HepG2 (cell line): Measurements from ENCODE around the gene HPS4. TPM values are rescaled to one million over a fixed set of nuclear protein-coding genes. Genes with fewer than 3 reads are reported as not detected.

ENCODE experiments used
- ATAC-seq: fragments of 200-7000 bp; cut with Tn5 transposase; 3 replicates; pipeline ENCODE4 v1.9.1; 2020; ENCODE audit warnings: mild to moderate bottlenecking, moderate library complexity
- BruUV-seq: library from RNA; stranded (reverse); fragments of 400-500 nt; replicated peaks from 2 replicates; lab custom pipeline; 2021; lab: Mats Ljungman, UMichigan
- CTCF ChIA-PET: fragments of 300-600 bp; formaldehyde crosslinking; extraction: SDS; loops from one replicate; lab custom pipeline; 2021; ENCODE audit warnings: low total read pairs, inconsistent platforms, low intra/inter-chr PET ratio; lab: Yijun Ruan, JAX
- POLR2A ChIA-PET: fragments of 350-600 bp; sonication (Branson Sonifier 250); formaldehyde crosslinking; loops from one replicate; lab custom pipeline; 2020; ENCODE audit warnings: antibody characterized with exemption, inconsistent platforms; lab: Yijun Ruan, JAX
- DNase-seq: peaks from one replicate; pipeline ENCODE4 v3.0.0-alpha.2; 2015; ENCODE audit warnings: low spot score
- FAIRE-seq: peaks from 3 replicates; lab custom pipeline; 2011; peaks lifted over from hg19 to GRCh38; lab: Jason Lieb, UNC
- H2AFZ ChIP-seq: one replicate; pipeline ENCODE4 v1.6.1; 2011; ENCODE audit warnings: low read length, inconsistent platforms
- H3K27ac ChIP-seq: fragments of 300-600 bp; 3 replicates; pipeline ENCODE4 v1.8.0; 2011; ENCODE audit warnings: mixed run types, mild to moderate bottlenecking, mixed read lengths, low read length, inconsistent platforms; ENCODE audit not compliant: insufficient read depth; ENCODE audit errors: extremely low read length
- H3K27me3 ChIP-seq, 2 experiments: fragments of 200-600 bp in 1 of 2; 2 replicates in 1 of 2; 3 replicates in 1 of 2; pipeline versions ENCODE4 v1.6.0 to v1.8.0; 2011; ENCODE audit warnings: low read length in 2 of 2, mild to moderate bottlenecking in 2 of 2, moderate library complexity in 2 of 2, inconsistent platforms in 1 of 2; ENCODE audit not compliant: insufficient read depth in 2 of 2, control insufficient read depth in 1 of 2
- H3K36me3 ChIP-seq, 2 experiments: fragments of 200-600 bp in 1 of 2; replicated peaks in 1 of 2; 2 replicates in 1 of 2; 3 replicates in 1 of 2; pipeline versions ENCODE4 v1.5.1 to v1.8.0; 2011; ENCODE audit warnings: low read length in 2 of 2, inconsistent platforms in 1 of 2; ENCODE audit not compliant: insufficient read depth in 2 of 2, control insufficient read depth in 1 of 2
- H3K4me1 ChIP-seq: 2 replicates; pipeline ENCODE4 v1.5.1; 2012; ENCODE audit warnings: low read length, inconsistent platforms; ENCODE audit not compliant: insufficient read depth
- H3K4me2 ChIP-seq: 2 replicates; pipeline ENCODE4 v1.6.0; 2011; ENCODE audit warnings: low read depth, low read length, inconsistent platforms
- H3K4me3 ChIP-seq, 3 experiments: fragments of 200-600 bp in 1 of 3; sonication (generic), shearing (Covaris generic) in 1 of 3; replicated peaks in 1 of 3; 2 replicates each; pipeline ENCODE4 v1.5.1; 2011 to 2016; ENCODE audit warnings: low read length in 3 of 3, inconsistent platforms in 2 of 3, low read depth in 2 of 3, mild to moderate bottlenecking in 2 of 3, control low read depth in 1 of 3, mixed read lengths in 1 of 3; ENCODE audit not compliant: insufficient read depth in 1 of 3
- H3K79me2 ChIP-seq: one replicate; pipeline ENCODE4 v1.6.1; 2011; ENCODE audit warnings: low read length, inconsistent platforms; ENCODE audit not compliant: insufficient read depth
- H3K9ac ChIP-seq: 2 replicates; pipeline ENCODE4 v1.6.0; 2011; ENCODE audit warnings: mild to moderate bottlenecking, low read depth, low read length, inconsistent platforms; ENCODE audit not compliant: insufficient read depth
- H3K9me3 ChIP-seq: 2 replicates; pipeline ENCODE4 v1.5.1; 2012; ENCODE audit warnings: mild to moderate bottlenecking, low read length
- H4K20me1 ChIP-seq: 2 replicates; pipeline ENCODE4 v1.6.0; 2011; ENCODE audit warnings: inconsistent platforms, mild to moderate bottlenecking, low read length, moderate library complexity; ENCODE audit not compliant: insufficient read depth
- ESRRA ChIP-seq: sonication (generic); formaldehyde crosslinking; IDR thresholded peaks from 2 replicates; pipeline ENCODE4 v1.5.1; 2020; ENCODE audit warnings: mild to moderate bottlenecking, low read depth, missing genetic modification reagents
- HNF1B ChIP-seq: sonication (generic); formaldehyde crosslinking; IDR thresholded peaks from 2 replicates; pipeline ENCODE4 v1.5.1; 2020; ENCODE audit warnings: mild to moderate bottlenecking, moderate library complexity, missing genetic modification reagents
- MLLT10 ChIP-seq: sonication (generic); formaldehyde crosslinking; IDR thresholded peaks from 2 replicates; pipeline ENCODE4 v1.4.0; 2020; ENCODE audit warnings: missing genetic modification reagents
- MXD3 ChIP-seq: IDR thresholded peaks from 2 replicates; pipeline ENCODE4 v1.6.1; 2016; ENCODE audit warnings: mild to moderate bottlenecking, missing biosample characterization, missing genetic modification reagents
- NFRKB ChIP-seq: fragments of 450-650 bp; IDR thresholded peaks from 2 replicates; pipeline ENCODE4 v1.6.1; 2017
- STAG1 ChIP-seq: sonication (generic); formaldehyde crosslinking; IDR thresholded peaks from 2 replicates; pipeline ENCODE4 v1.4.0; 2020; ENCODE audit warnings: missing genetic modification reagents
- YY1 ChIP-seq: IDR thresholded peaks from 2 replicates; pipeline ENCODE4 v1.6.1; 2011; ENCODE audit warnings: low read length, low read depth, moderate library complexity, mild to moderate bottlenecking; ENCODE audit not compliant: insufficient read depth, insufficient replicate concordance
- ZFP36 ChIP-seq: fragments of 150-350 bp; IDR thresholded peaks from 2 replicates; pipeline ENCODE4 v1.6.1; 2018; ENCODE audit warnings: borderline replicate concordance, low read length, low read depth; ENCODE audit not compliant: partially characterized antibody
- ZNF616 ChIP-seq: sonication (generic); formaldehyde crosslinking; IDR thresholded peaks from 2 replicates; pipeline ENCODE4 v1.5.0; 2020; ENCODE audit warnings: low read depth, mild to moderate bottlenecking, missing genetic modification reagents
- ZNF720 ChIP-seq: sonication (generic); formaldehyde crosslinking; IDR thresholded peaks from 2 replicates; pipeline ENCODE4 v1.4.0; 2020; ENCODE audit warnings: missing genetic modification reagents
- ZNF768 ChIP-seq: sonication (generic); formaldehyde crosslinking; IDR thresholded peaks from 2 replicates; pipeline ENCODE4 v1.4.0; 2020; ENCODE audit warnings: missing genetic modification reagents
- ZNF776 ChIP-seq: sonication (generic); formaldehyde crosslinking; IDR thresholded peaks from 2 replicates; pipeline ENCODE4 v1.4.0; 2020; ENCODE audit warnings: mild to moderate bottlenecking, missing genetic modification reagents
- ZUFSP ChIP-seq: sonication (generic); formaldehyde crosslinking; IDR thresholded peaks from 2 replicates; pipeline ENCODE4 v1.9.0; 2021; ENCODE audit warnings: missing genetic modification reagents, mild to moderate bottlenecking, borderline replicate concordance
- WGBS: methylation state at CpG from one replicate; pipeline ENCODE4 v1.1.6; 2017; ENCODE audit warnings: low lambda C conversion rate; 5-methylcytosine and 5-hydroxymethylcytosine counted together
- in situ Hi-C: cut with HindIII; loops from 2 replicates; pipeline ENCODE4 v1.10.0; 2017; ENCODE audit warnings: low pct_unique_long_range_greater_than_20kb; ENCODE audit not compliant: extremely low pct_ligation_motif_present
- intact Hi-C: fragments of 100-400 bp; cut with micrococcal nuclease; formaldehyde crosslinking; loops from one replicate; pipeline ENCODE4 v1.10.0; 2022; ENCODE audit not compliant: unreplicated experiment
- polyA plus RNA-seq, 8 experiments: library from polyadenylated mRNA; depleted of rRNA in 3 of 8; stranded (reverse) in 7 of 8; unstranded in 1 of 8; fragments of >200 nt; fragmentation: Illumina TruSeq in 4 of 8; extraction: Trizol in 4 of 8; gene quantifications; 2 replicates each; pipeline versions ENCODE4 v1.2.1 to v1.2.3, GENCODE V29; 2011 to 2016; ENCODE audit warnings: low read depth in 4 of 8, missing spikeins in 1 of 8, mixed read lengths in 1 of 8; ENCODE audit not compliant: insufficient read depth in 1 of 8
- total RNA-seq, 5 experiments: library from RNA; depleted of rRNA; stranded (reverse); fragments of >200 nt; fragmentation: Illumina TruSeq; extraction: Trizol; gene quantifications; 2 replicates each; pipeline ENCODE4 v1.2.3, GENCODE V29; 2016; ENCODE audit warnings: low read depth in 1 of 5

The HPS4 gene
- total and polyA plus RNA-seq, 2 of the 13 experiments (the other 11 are each of a cell fraction or from before 2014, with no cell fraction given), result 27.4 to 34.0 TPM

GRCh38 chr22:26450453-26451185 is 33.0 kb downstream of the HPS4 start:
- H3K36me3 ChIP-seq, result peaks cover 9 to 33% of the 10 kb centered on the region in 2 experiments
- intact Hi-C loops (no loop called here), in situ Hi-C loops (no loop called here)
- no TSS peak for BruUV-seq
- H3K27ac ChIP-seq, result no peak overlapping the region
- no peak overlapping the region for H2AFZ ChIP-seq
- FAIRE-seq (no peak), ATAC-seq (no peak), DNase-seq (no peak)
- no peaks in the 10 kb centered on the region for H3K79me2 ChIP-seq
- no peaks in the 10 kb centered on the region for H3K4me1 ChIP-seq
- H3K27me3 ChIP-seq, result no peaks in the 10 kb centered on the region
- H3K9ac ChIP-seq, result no peak overlapping the region
- no peak for TF ChIP-seq NFRKB
- no peak for TF ChIP-seq MLLT10
- no peak for TF ChIP-seq ZNF776 (CRISPR knock-in tag)
- TF ChIP-seq ESRRA (CRISPR knock-in tag), result no peak
- no peak for TF ChIP-seq ZNF720 (CRISPR knock-in tag)
- no peak for TF ChIP-seq MXD3 (CRISPR knock-in tag)
- TF ChIP-seq ZFP36, result no peak
- no peak for TF ChIP-seq ZNF616 (CRISPR knock-in tag)
- no peak for TF ChIP-seq YY1
- TF ChIP-seq ZUFSP, result no peak
- TF ChIP-seq ZNF768 (CRISPR knock-in tag), result no peak
- no peak for TF ChIP-seq STAG1 (CRISPR knock-in tag)
- TF ChIP-seq HNF1B (CRISPR knock-in tag), result no peak
- no peaks in the 10 kb centered on the region for H4K20me1 ChIP-seq
- 93% methylated on average over 8 of the region's 9 CpGs for WGBS
- POLR2A ChIA-PET, result no interaction called here
- CTCF ChIA-PET, result no interaction called here
- H3K4me3 ChIP-seq, result no peak overlapping the region
- H3K9me3 ChIP-seq, result no peaks in the 10 kb centered on the region
- H3K4me2 ChIP-seq, result no peak overlapping the region
